ENCODE data around the gene GPR132.
A peak's percentile ranks its signal among the peaks of the same experiment; 100 is the strongest.

Gene GPR132

GRCh38 chr14:105093431-105094192, 28.4 kb upstream of the GPR132 start:
- peak overlapping the region; percentile 91 for H3K4me2 ChIP-seq (ENCODE audit: low read length, poor library complexity, severe bottlenecking)
- H2BK120ac ChIP-seq (ENCODE audit: low read depth, low read length): peak overlapping the region; percentile 85
- peak overlapping the region; percentile 46 for H3K27ac ChIP-seq (ENCODE audit: low read length, poor library complexity, severe bottlenecking)
- peak; percentile 75 for DNase-seq
- H2AK5ac ChIP-seq (ENCODE audit: low read length, severe bottlenecking): no peak overlapping the region
- peak overlapping the region; percentile 95 to 96 for H3K18ac ChIP-seq (ENCODE audit: low read depth in 1 of 2, low read length in 2 of 2)
- peak overlapping the region; percentile 90 for H2BK15ac ChIP-seq (ENCODE audit: low read depth, poor library complexity, severe bottlenecking)
- peak overlapping the region; percentile 95 for H4K8ac ChIP-seq (ENCODE audit: low read length)
- peak overlapping the region; percentile 62 to 85 for H3K14ac ChIP-seq (ENCODE audit: low read length in 2 of 2)
- peaks cover 0 to 3% of the 10 kb centered on the region in 2 experiments for H3K36me3 ChIP-seq (ENCODE audit: control insufficient read depth in 1 of 2, insufficient read depth in 2 of 2, low read depth in 1 of 2, low read length in 2 of 2)
- peak overlapping the region; percentile 84 for H2BK5ac ChIP-seq (ENCODE audit: low read depth, low read length, poor library complexity, severe bottlenecking)
- H3K23ac ChIP-seq (ENCODE audit: low read length in 2 of 2): peak overlapping the region in 1 of 2 experiments; percentile 99
- H2BK12ac ChIP-seq (ENCODE audit: low read length in 2 of 2): peak overlapping the region; percentile 54 to 83
- no peaks in the 10 kb centered on the region for H3K9me3 ChIP-seq (ENCODE audit: control insufficient read depth, low read length)
- H2AFZ ChIP-seq (ENCODE audit: low read depth, low read length): peak overlapping the region; percentile 46
- H3K4me1 ChIP-seq (ENCODE audit: control insufficient read depth, insufficient read depth, low read depth, low read length): peaks cover 49% of the 10 kb centered on the region
- peak overlapping the region; percentile 78 to 80 for H3K4me3 ChIP-seq (ENCODE audit: insufficient read depth in 1 of 2, low read depth in 1 of 2, low read length in 2 of 2)
- peak overlapping the region; percentile 80 for H3K9ac ChIP-seq (ENCODE audit: low read length)
- H3K27me3 ChIP-seq (ENCODE audit: control insufficient read depth in 1 of 2, insufficient read depth in 1 of 2, low read length in 2 of 2): peaks cover 7 to 34% of the 10 kb centered on the region in 2 experiments
- H3K79me1 ChIP-seq (replicated peaks; ENCODE audit: low read length, poor library complexity, severe bottlenecking): peaks cover 4% of the 10 kb centered on the region
- WGBS: under 1% methylated on average over 40 of the region's 76 CpGs
- peak overlapping the region; percentile 91 to 98 for H3K4ac ChIP-seq (ENCODE audit: low read depth in 1 of 2, low read length in 2 of 2)
- peak overlapping the region; percentile 94 for H4K91ac ChIP-seq (ENCODE audit: low read length)

- DNase-seq: peak; percentile 51
- peak overlapping the region in 1 of 2 experiments; percentile 23 for H3K14ac ChIP-seq (ENCODE audit: low read length in 2 of 2)
- peak overlapping the region; percentile 75 to 78 for H3K4me3 ChIP-seq (ENCODE audit: insufficient read depth in 1 of 2, low read depth in 1 of 2, low read length in 2 of 2)
Observed at GRCh38 chr14:105093038-105093430, 27.8 kb upstream of the GPR132 start.

GRCh38 chr14:105092171-105093037, 27.2 kb upstream of the GPR132 start:
- no peak overlapping the region for H2BK5ac ChIP-seq (ENCODE audit: low read depth, low read length, poor library complexity, severe bottlenecking)
- H3K4me3 ChIP-seq (ENCODE audit: insufficient read depth in 1 of 2, low read depth in 1 of 2, low read length in 2 of 2): peak overlapping the region; percentile 75 to 78
- DNase-seq: peak; percentile 47
- H2BK15ac ChIP-seq (ENCODE audit: low read depth, poor library complexity, severe bottlenecking): peak overlapping the region; percentile 76
- peak overlapping the region; percentile 71 to 87 for H2BK12ac ChIP-seq (ENCODE audit: low read length in 2 of 2)
- peak overlapping the region; percentile 86 for H4K91ac ChIP-seq (ENCODE audit: low read length)
- peak overlapping the region; percentile 93 for H3K18ac ChIP-seq (ENCODE audit: low read depth in 1 of 2, low read length in 2 of 2)
- peaks cover 0 to 3% of the 10 kb centered on the region in 2 experiments for H3K36me3 ChIP-seq (ENCODE audit: control insufficient read depth in 1 of 2, insufficient read depth in 2 of 2, low read depth in 1 of 2, low read length in 2 of 2)
- peak overlapping the region; percentile 61 for H3K27ac ChIP-seq (ENCODE audit: low read length, poor library complexity, severe bottlenecking)
- peak overlapping the region; percentile 69 for H2AK5ac ChIP-seq (ENCODE audit: low read length, severe bottlenecking)
- peaks cover 7 to 28% of the 10 kb centered on the region in 2 experiments for H3K27me3 ChIP-seq (ENCODE audit: control insufficient read depth in 1 of 2, insufficient read depth in 1 of 2, low read length in 2 of 2)
- H3K79me1 ChIP-seq (replicated peaks; ENCODE audit: low read length, poor library complexity, severe bottlenecking): peaks cover 4% of the 10 kb centered on the region
- WGBS: 63% methylated on average over 25 of the region's 25 CpGs
- H4K8ac ChIP-seq (ENCODE audit: low read length): peak overlapping the region; percentile 98
- H3K4me2 ChIP-seq (ENCODE audit: low read length, poor library complexity, severe bottlenecking): peak overlapping the region; percentile 67
- no peak overlapping the region for H3K23ac ChIP-seq (ENCODE audit: low read length in 2 of 2)
- H3K4ac ChIP-seq (ENCODE audit: low read depth in 1 of 2, low read length in 2 of 2): peak overlapping the region; percentile 79 to 87
- H3K9me3 ChIP-seq (ENCODE audit: control insufficient read depth, low read length): no peaks in the 10 kb centered on the region
- H2AFZ ChIP-seq (ENCODE audit: low read depth, low read length): peak overlapping the region; percentile 94
- peak overlapping the region; percentile 81 for H2BK120ac ChIP-seq (ENCODE audit: low read depth, low read length)
- peak overlapping the region; percentile 63 for H3K9ac ChIP-seq (ENCODE audit: low read length)
- peak overlapping the region in 1 of 2 experiments; percentile 23 for H3K14ac ChIP-seq (ENCODE audit: low read length in 2 of 2)
- peaks cover 60% of the 10 kb centered on the region for H3K4me1 ChIP-seq (ENCODE audit: control insufficient read depth, insufficient read depth, low read depth, low read length)

More at GRCh38 chr14:105093038-105093430, 27.8 kb upstream of the GPR132 start:
- Histone ChIP-seq H3K4me1 (ENCODE audit: control insufficient read depth, insufficient read depth, low read depth, low read length) (peaks cover 54% of the 10 kb centered on the region), H3K79me1 (replicated peaks; ENCODE audit: low read length, poor library complexity, severe bottlenecking) (peaks cover 4% of the 10 kb centered on the region), H3K9me3 (ENCODE audit: control insufficient read depth, low read length) (no peaks in the 10 kb centered on the region), H3K27ac (ENCODE audit: low read length, poor library complexity, severe bottlenecking) (peak overlapping the region; percentile 61), H3K4ac (ENCODE audit: low read depth in 1 of 2, low read length in 2 of 2) (peak overlapping the region; percentile 79 to 87), H4K8ac (ENCODE audit: low read length) (peak overlapping the region; percentile 98), H2BK5ac (ENCODE audit: low read depth, low read length, poor library complexity, severe bottlenecking) (no peak overlapping the region), H2AFZ (ENCODE audit: low read depth, low read length) (peak overlapping the region; percentile 94), H3K27me3 (ENCODE audit: control insufficient read depth in 1 of 2, insufficient read depth in 1 of 2, low read length in 2 of 2) (peaks cover 7 to 34% of the 10 kb centered on the region in 2 experiments), H3K9ac (ENCODE audit: low read length) (peak overlapping the region; percentile 63), H4K91ac (ENCODE audit: low read length) (peak overlapping the region; percentile 86), H3K4me2 (ENCODE audit: low read length, poor library complexity, severe bottlenecking) (peak overlapping the region; percentile 67), H2BK120ac (ENCODE audit: low read depth, low read length) (peak overlapping the region; percentile 85), H3K36me3 (ENCODE audit: control insufficient read depth in 1 of 2, insufficient read depth in 2 of 2, low read depth in 1 of 2, low read length in 2 of 2) (peaks cover 0 to 3% of the 10 kb centered on the region in 2 experiments), H2AK5ac (ENCODE audit: low read length, severe bottlenecking) (peak overlapping the region; percentile 61), H3K18ac (ENCODE audit: low read depth in 1 of 2, low read length in 2 of 2) (peak overlapping the region; percentile 93), H3K23ac (ENCODE audit: low read length in 2 of 2) (no peak overlapping the region), H2BK15ac (ENCODE audit: low read depth, poor library complexity, severe bottlenecking) (peak overlapping the region; percentile 90), H2BK12ac (ENCODE audit: low read length in 2 of 2) (peak overlapping the region; percentile 33 to 71)
- WGBS: 12% methylated on average over 12 of the region's 46 CpGs
